Measurements from ENCODE around the gene AKAP12. TPM values are rescaled to one million over a fixed set of nuclear protein-coding genes. Genes with fewer than 3 reads are reported as not detected.

AKAP12 gene
- total RNA-seq, 2 donors from 2014 or later: 27.7 to 40.1 TPM

DNA sequence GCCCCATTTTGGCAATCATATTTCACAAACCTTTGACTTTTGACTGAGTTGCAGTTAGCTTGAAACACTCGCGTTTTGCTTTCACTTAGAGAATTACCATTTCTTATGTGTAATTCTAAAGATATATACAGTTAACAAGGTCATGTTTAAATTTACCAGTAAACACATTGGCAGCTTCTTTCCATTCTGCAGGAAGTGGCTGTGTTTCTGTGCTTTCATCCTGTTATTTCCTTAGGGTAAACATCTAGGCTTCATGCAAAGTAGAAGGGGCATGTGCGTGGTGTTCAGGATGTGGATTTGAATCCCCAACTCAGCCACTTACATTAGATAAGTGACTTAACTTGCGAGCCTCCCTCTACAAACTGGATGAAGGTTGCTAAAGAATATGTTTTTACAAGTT lies 41.1 kb downstream of the AKAP12 start:
- H3K36me3 ChIP-seq: no peaks in the 10 kb centered on the region
- H3K27me3 ChIP-seq: no peaks in the 10 kb centered on the region
- no peaks in the 10 kb centered on the region for H3K9me3 ChIP-seq
- H3K27ac ChIP-seq: no peak overlapping the region
- peaks cover 0 to 12% of the 10 kb centered on the region in 2 donors for H3K4me1 ChIP-seq
- no peak overlapping the region for H3K4me3 ChIP-seq
- TF ChIP-seq, protein P1, sequence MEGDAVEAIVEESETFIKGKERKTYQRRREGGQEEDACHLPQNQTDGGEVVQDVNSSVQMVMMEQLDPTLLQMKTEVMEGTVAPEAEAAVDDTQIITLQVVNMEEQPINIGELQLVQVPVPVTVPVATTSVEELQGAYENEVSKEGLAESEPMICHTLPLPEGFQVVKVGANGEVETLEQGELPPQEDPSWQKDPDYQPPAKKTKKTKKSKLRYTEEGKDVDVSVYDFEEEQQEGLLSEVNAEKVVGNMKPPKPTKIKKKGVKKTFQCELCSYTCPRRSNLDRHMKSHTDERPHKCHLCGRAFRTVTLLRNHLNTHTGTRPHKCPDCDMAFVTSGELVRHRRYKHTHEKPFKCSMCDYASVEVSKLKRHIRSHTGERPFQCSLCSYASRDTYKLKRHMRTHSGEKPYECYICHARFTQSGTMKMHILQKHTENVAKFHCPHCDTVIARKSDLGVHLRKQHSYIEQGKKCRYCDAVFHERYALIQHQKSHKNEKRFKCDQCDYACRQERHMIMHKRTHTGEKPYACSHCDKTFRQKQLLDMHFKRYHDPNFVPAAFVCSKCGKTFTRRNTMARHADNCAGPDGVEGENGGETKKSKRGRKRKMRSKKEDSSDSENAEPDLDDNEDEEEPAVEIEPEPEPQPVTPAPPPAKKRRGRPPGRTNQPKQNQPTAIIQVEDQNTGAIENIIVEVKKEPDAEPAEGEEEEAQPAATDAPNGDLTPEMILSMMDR (IDR thresholded peaks at IDR 0.05): no peak
- DNase-seq (ENCODE audit: low spot score): no peak

DNA sequence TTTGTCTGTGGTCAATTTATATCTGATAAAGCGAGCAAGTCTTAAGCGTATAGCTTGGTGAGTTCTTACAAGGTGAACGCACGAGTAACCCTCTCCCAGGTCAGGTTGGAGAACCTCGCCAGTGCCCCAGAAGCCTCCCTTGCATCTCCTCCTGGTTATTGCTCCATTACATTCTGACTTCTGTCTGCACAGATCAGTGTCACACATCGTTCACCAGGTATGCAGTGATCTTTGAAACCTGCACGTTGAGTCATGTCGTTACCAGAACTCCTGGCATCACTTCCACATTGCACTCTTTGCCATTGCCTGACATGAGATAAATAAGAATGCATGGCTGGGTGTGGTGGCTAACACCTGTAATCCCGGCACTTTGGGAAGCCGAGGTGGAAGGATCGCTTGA lies 44.2 kb downstream of the AKAP12 start:
- no peak overlapping the region for H3K4me3 ChIP-seq
- no peak overlapping the region for H3K27ac ChIP-seq
- H3K36me3 ChIP-seq: no peaks in the 10 kb centered on the region
- H3K27me3 ChIP-seq: no peaks in the 10 kb centered on the region
- peaks cover 0 to 12% of the 10 kb centered on the region in 2 donors for H3K4me1 ChIP-seq
- TF ChIP-seq, protein P1 (IDR thresholded peaks at IDR 0.05): no peak
- H3K9me3 ChIP-seq: no peaks in the 10 kb centered on the region
- DNase-seq (ENCODE audit: low spot score): no peak

DNA sequence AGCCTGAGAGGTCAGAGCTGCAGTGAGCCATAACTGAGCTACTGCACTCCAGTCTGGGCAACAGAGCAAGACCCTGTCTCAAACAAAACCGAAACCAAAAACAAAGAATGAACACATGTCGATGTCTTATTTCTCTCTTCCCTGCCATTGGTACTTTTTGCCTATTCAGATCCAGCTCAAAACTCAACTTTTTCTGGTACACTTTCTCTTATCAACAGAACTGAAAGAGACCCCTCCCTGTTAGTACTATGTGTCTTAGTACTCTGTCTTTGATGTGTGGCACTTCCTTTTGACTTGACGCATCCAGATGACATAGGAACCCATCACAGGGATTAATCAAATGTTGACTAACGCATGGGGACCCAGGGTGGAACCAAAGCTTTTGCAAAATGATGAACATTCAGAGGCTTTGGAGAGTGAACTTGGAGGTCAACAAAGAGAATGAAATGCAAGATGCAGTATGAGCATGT lies 44.8 kb downstream of the AKAP12 start:
- Histone ChIP-seq H3K9me3 (no peaks in the 10 kb centered on the region), H3K36me3 (no peaks in the 10 kb centered on the region), H3K4me1 (peaks cover 0 to 12% of the 10 kb centered on the region in 2 donors), H3K27me3 (no peaks in the 10 kb centered on the region), H3K27ac (peak overlapping the region; percentile 43 to 50), H3K4me3 (no peak overlapping the region)
- TF ChIP-seq, protein P1 (IDR thresholded peaks at IDR 0.05): no peak
- DNase-seq (ENCODE audit: low spot score): no peak

DNA sequence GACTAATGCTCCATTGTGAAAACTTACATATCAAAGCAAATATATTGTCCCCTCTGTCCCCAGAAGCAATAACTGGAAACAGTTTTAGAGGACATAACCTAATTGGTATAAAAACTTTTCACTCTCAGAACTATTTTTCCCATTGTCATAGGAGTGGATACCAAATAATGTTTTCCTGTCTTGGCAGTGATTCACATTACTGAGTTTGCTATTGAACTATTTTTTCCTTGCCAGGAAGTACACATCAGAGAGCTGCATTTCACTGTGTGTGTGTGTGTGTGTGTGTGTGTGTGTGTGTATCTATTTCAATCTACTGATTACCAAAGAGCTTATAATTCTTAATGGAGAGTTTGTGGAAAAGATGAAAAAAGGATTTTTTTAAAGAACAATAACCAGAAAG lies 45.4 kb downstream of the AKAP12 start:
- no peak for DNase-seq (ENCODE audit: low spot score)
- H3K27ac ChIP-seq: peak overlapping the region; percentile 43 to 50
- H3K27me3 ChIP-seq: no peaks in the 10 kb centered on the region
- peaks cover 0 to 12% of the 10 kb centered on the region in 2 donors for H3K4me1 ChIP-seq
- no peaks in the 10 kb centered on the region for H3K36me3 ChIP-seq
- no peaks in the 10 kb centered on the region for H3K9me3 ChIP-seq
- TF ChIP-seq, protein P1 (IDR thresholded peaks at IDR 0.05): no peak
- H3K4me3 ChIP-seq: no peak overlapping the region

DNA sequence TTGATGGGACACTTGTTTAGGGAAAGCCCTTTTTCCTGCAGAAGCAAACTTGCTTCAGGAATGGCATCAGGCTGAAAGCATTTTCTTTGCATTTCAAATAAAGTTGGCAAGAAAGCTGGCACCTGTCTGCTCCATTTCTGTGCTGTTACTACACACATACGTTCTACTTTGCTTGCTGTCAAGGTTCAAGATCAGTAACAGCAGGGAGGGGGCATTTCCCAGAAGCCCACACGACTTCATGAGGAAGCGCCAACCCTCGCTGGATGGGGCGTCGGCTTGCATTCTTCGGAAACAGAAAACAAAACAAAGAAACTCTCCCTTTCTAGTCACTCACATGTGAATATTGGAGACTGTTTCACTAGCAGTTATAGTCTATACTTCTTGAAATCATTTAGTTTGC lies 46.4 kb downstream of the AKAP12 start:
- Histone ChIP-seq H3K27ac (peak overlapping the region; percentile 2 to 50), H3K9me3 (no peaks in the 10 kb centered on the region), H3K36me3 (no peaks in the 10 kb centered on the region), H3K4me3 (no peak overlapping the region), H3K4me1 (peaks cover 0 to 12% of the 10 kb centered on the region in 2 donors), H3K27me3 (no peaks in the 10 kb centered on the region)
- DNase-seq (ENCODE audit: low spot score): no peak
- TF ChIP-seq, protein P1 (IDR thresholded peaks at IDR 0.05): no peak

DNA sequence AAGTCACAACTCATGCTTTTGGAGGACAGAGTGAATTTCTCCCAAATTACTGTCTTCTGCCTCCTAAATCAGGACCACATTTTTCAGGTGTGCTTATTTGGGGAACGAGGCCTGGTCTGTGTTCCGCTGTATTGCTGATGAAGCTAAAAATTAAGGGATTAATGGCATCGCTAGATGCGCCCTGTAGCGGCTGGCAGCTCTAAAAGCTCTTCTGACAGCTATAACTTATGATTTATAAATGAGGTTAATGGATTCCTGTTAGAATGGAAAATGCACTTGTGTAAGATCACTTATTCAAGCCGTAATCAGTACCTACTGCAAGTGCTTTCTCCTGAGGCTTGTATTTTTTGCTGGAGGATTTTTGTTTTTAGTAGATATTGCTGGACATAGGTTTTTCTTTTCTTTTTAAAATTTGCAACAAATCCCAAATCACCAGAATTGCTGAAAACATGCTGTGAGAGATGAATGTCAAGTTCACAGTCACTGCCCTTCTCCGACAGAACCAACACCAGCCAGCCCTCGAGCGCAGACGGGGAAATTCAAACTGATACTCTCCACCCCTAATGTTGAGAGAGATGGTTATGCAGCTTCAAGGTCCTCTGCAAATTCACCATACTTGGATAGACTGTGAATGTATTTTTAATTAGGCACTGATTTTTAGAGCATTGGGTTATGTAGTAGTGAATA lies 49.1 kb downstream of the AKAP12 start:
- no peak overlapping the region for H3K4me3 ChIP-seq
- no peak for DNase-seq (ENCODE audit: low spot score)
- H3K4me1 ChIP-seq: peaks cover 0 to 18% of the 10 kb centered on the region in 2 donors
- no peak overlapping the region for H3K27ac ChIP-seq
- H3K27me3 ChIP-seq: no peaks in the 10 kb centered on the region
- no peaks in the 10 kb centered on the region for H3K9me3 ChIP-seq
- TF ChIP-seq, protein P1 (IDR thresholded peaks at IDR 0.05): no peak
- H3K36me3 ChIP-seq: no peaks in the 10 kb centered on the region
